Panc1 (cell line): ENCODE data around the gene SNRPA. TPM values are rescaled to one million over a fixed set of nuclear protein-coding genes. Genes with fewer than 3 reads are reported as not detected.

Experiments
- ATAC-seq: fragments of 200-7000 bp; cut with Tn5 transposase; 2 replicates; pipeline ENCODE4 v1.9.1; 2020; ENCODE audit warnings: mild to moderate bottlenecking, moderate library complexity
- BruUV-seq: library from RNA; stranded (reverse); fragments of 400-500 nt; replicated peaks from 2 replicates; lab custom pipeline; 2021; lab: Mats Ljungman, UMichigan
- CTCF ChIA-PET: fragments of 300-600 bp; sonication (Branson Sonifier 250); formaldehyde crosslinking; loops from one replicate; lab custom pipeline; 2022; ENCODE audit warnings: antibody characterized with exemption; lab: Charles Lee
- POLR2A ChIA-PET: fragments of 300-600 bp; sonication (Branson Sonifier 250); formaldehyde crosslinking; loops from one replicate; lab custom pipeline; 2022; ENCODE audit warnings: antibody characterized with exemption; lab: Charles Lee
- DNase-seq: peaks from one replicate; pipeline ENCODE4 v3.0.0-alpha.2; 2010; ENCODE audit warnings: low read depth, low spot score
- H3K27ac ChIP-seq: 2 replicates; pipeline ENCODE4 v1.5.1; 2011; ENCODE audit warnings: mild to moderate bottlenecking, low read length, inconsistent platforms
- H3K27me3 ChIP-seq: fragments of 200-500 bp; sonication (Bioruptor generic); 2 replicates; pipeline ENCODE4 v1.6.0; 2014; ENCODE audit warnings: low read length, inconsistent platforms; ENCODE audit not compliant: control insufficient read depth, insufficient read depth
- H3K36me3 ChIP-seq: fragments of 200-500 bp; sonication (Bioruptor generic); 2 replicates; pipeline ENCODE4 v1.5.1; 2014; ENCODE audit warnings: inconsistent platforms, mild to moderate bottlenecking, low read length, moderate library complexity; ENCODE audit not compliant: control insufficient read depth, insufficient read depth
- H3K4me1 ChIP-seq: 2 replicates; pipeline ENCODE4 v1.5.1; 2011; ENCODE audit warnings: inconsistent platforms, mild to moderate bottlenecking, low read length, moderate library complexity; ENCODE audit not compliant: control insufficient read depth, insufficient read depth
- H3K4me3 ChIP-seq, 2 experiments: 2 replicates each; pipeline ENCODE4 v1.5.1; 2011 to 2012; ENCODE audit warnings: low read depth in 2 of 2, low read length in 2 of 2, mild to moderate bottlenecking in 2 of 2, inconsistent platforms in 1 of 2, moderate library complexity in 1 of 2
- H3K9me3 ChIP-seq: fragments of 200-500 bp; sonication (Bioruptor generic); 2 replicates; pipeline ENCODE4 v1.5.1; 2014; ENCODE audit warnings: low read depth, mild to moderate bottlenecking, inconsistent platforms, low read length, moderate library complexity; ENCODE audit not compliant: control insufficient read depth, insufficient read depth
- POLR2AphosphoS5 ChIP-seq: IDR thresholded peaks from 2 replicates; pipeline ENCODE4 v1.6.1; 2012; ENCODE audit warnings: mild to moderate bottlenecking, low read depth, low read length, moderate library complexity
- REST ChIP-seq, 2 experiments: IDR thresholded peaks; 2 replicates each; pipeline ENCODE4 v1.6.1; 2011 to 2012; ENCODE audit warnings: low read depth in 2 of 2, control low read depth in 1 of 2, low read length in 1 of 2, mild to moderate bottlenecking in 1 of 2, moderate library complexity in 1 of 2; ENCODE audit not compliant: insufficient read depth in 1 of 2
- SIN3A ChIP-seq: IDR thresholded peaks from 2 replicates; pipeline ENCODE4 v1.6.1; 2012; ENCODE audit warnings: low read depth, mild to moderate bottlenecking, low read length, moderate library complexity, borderline replicate concordance; ENCODE audit not compliant: insufficient read depth
- TCF7L2 ChIP-seq: IDR thresholded peaks from 2 replicates; pipeline ENCODE4 v1.6.1; 2011; ENCODE audit warnings: mild to moderate bottlenecking, low read depth, low read length, inconsistent platforms
- in situ Hi-C: cut with HindIII; loops from 2 replicates; pipeline ENCODE4 v1.10.0; 2016; ENCODE audit warnings: low sequenced_read_pairs, low pct_unique_long_range_greater_than_20kb
- intact Hi-C: fragments of 100-400 bp; cut with micrococcal nuclease; formaldehyde crosslinking; loops from one replicate; pipeline ENCODE4 v1.10.0; 2022; ENCODE audit not compliant: unreplicated experiment
- total RNA-seq: library from RNA; stranded (reverse); gene quantifications from one replicate; pipeline ENCODE4 v1.2.1, GENCODE V29; 2021; ENCODE audit not compliant: unreplicated experiment
- TF ChIP-seq, protein P1 (sequence below): fragments of 450-650 bp; IDR thresholded peaks from 2 replicates; pipeline ENCODE4 v1.5.1; 2017; ENCODE audit warnings: mild to moderate bottlenecking

SNRPA gene
- total RNA-seq, 1 experiment from 2014 or later: 104 TPM

- ATAC-seq: no peak
- DNase-seq: no peak
- CTCF ChIA-PET: no interaction called here
- H3K36me3 ChIP-seq: no peaks in the 10 kb centered on the region
- H3K27ac ChIP-seq: no peak overlapping the region
- no peaks in the 10 kb centered on the region for H3K27me3 ChIP-seq
- POLR2A ChIA-PET: no interaction called here
- no peaks in the 10 kb centered on the region for H3K9me3 ChIP-seq
- TF ChIP-seq SIN3A: no peak
- no peak for TF ChIP-seq TCF7L2
- TF ChIP-seq, protein P1, sequence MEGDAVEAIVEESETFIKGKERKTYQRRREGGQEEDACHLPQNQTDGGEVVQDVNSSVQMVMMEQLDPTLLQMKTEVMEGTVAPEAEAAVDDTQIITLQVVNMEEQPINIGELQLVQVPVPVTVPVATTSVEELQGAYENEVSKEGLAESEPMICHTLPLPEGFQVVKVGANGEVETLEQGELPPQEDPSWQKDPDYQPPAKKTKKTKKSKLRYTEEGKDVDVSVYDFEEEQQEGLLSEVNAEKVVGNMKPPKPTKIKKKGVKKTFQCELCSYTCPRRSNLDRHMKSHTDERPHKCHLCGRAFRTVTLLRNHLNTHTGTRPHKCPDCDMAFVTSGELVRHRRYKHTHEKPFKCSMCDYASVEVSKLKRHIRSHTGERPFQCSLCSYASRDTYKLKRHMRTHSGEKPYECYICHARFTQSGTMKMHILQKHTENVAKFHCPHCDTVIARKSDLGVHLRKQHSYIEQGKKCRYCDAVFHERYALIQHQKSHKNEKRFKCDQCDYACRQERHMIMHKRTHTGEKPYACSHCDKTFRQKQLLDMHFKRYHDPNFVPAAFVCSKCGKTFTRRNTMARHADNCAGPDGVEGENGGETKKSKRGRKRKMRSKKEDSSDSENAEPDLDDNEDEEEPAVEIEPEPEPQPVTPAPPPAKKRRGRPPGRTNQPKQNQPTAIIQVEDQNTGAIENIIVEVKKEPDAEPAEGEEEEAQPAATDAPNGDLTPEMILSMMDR: no peak
- BruUV-seq: no TSS peak
- H3K4me1 ChIP-seq: no peaks in the 10 kb centered on the region
- in situ Hi-C loops (no loop called here), intact Hi-C loops (no loop called here)
- H3K4me3 ChIP-seq: no peak overlapping the region
Measured at GRCh38 chr19:40705950-40706619, 44.9 kb upstream of the SNRPA start.

GRCh38 chr19:40707615-40708014 is 43.4 kb upstream of the SNRPA start:
- TF ChIP-seq, protein P1: no peak
- TF ChIP-seq SIN3A (no peak), REST (IDR thresholded peaks at IDR 0.05; ENCODE audit: insufficient read depth in 1 of 2, low read depth in 2 of 2, low read length in 1 of 2) (no peak), TCF7L2 (no peak), POLR2AphosphoS5 (no peak)
- POLR2A ChIA-PET: no interaction called here
- no peaks in the 10 kb centered on the region for H3K36me3 ChIP-seq

More at GRCh38 chr19:40707615-40708014, 43.4 kb upstream of the SNRPA start:
- no peaks in the 10 kb centered on the region for H3K27me3 ChIP-seq
- no peaks in the 10 kb centered on the region for H3K9me3 ChIP-seq
- intact Hi-C loops (no loop called here), in situ Hi-C loops (no loop called here)
- no TSS peak for BruUV-seq
- H3K27ac ChIP-seq: no peak overlapping the region
- H3K4me3 ChIP-seq: no peak overlapping the region
- CTCF ChIA-PET: no interaction called here
- no peaks in the 10 kb centered on the region for H3K4me1 ChIP-seq
- ATAC-seq: no peak
- no peak for DNase-seq
